OCI-LY3 (cell line): Measurements from ENCODE around the gene THSD7B.
A peak's percentile ranks its signal among the peaks of the same experiment; 100 is the strongest.
"Not testable (repeated sequence)": the region's sequence is repeated elsewhere in the genome, so short reads cannot be mapped to it uniquely, and the experiment has no call there.

ENCODE experiments used
- H2AFZ ChIP-seq: fragments of 200-600, 300-600 bp; shearing (Covaris generic); 2 replicates; pipeline ENCODE4 v1.6.0; 2014; ENCODE audit warnings: antibody characterized with exemption, low read depth, low read length
- H3K27ac ChIP-seq: fragments of 200-600, 300-600 bp; sonication (generic); 2 replicates; pipeline ENCODE4 v1.5.1; 2014; ENCODE audit warnings: mild to moderate bottlenecking, low read length, moderate library complexity, mixed read lengths
- H3K27me3 ChIP-seq: fragments of 200-600, 300-600 bp; sonication (generic); 2 replicates; pipeline ENCODE4 v1.6.1; 2014; ENCODE audit warnings: low read depth, low read length, mixed read lengths
- H3K36me3 ChIP-seq: fragments of 200-600, 300-600 bp; sonication (generic); replicated peaks from 2 replicates; pipeline ENCODE3; 2014; ENCODE audit warnings: low read depth, low read length, mixed read lengths
- H3K4me1 ChIP-seq: fragments of 300-600, 200-600 bp; sonication (generic); 2 replicates; pipeline ENCODE4 v1.6.1; 2014; ENCODE audit warnings: low read length, mixed read lengths
- H3K4me2 ChIP-seq: fragments of 200-600, 300-600 bp; sonication (generic); 2 replicates; pipeline ENCODE4 v1.6.1; 2014; ENCODE audit warnings: low read length, mixed read lengths
- H3K4me3 ChIP-seq: fragments of 300-600, 200-600 bp; sonication (generic); 2 replicates; pipeline ENCODE4 v1.5.1; 2014; ENCODE audit warnings: antibody characterized with exemption, mild to moderate bottlenecking, low read length, moderate library complexity
- H3K79me2 ChIP-seq: fragments of 300-600, 200-600 bp; shearing (Covaris generic); 2 replicates; pipeline ENCODE4 v1.6.1; 2014; ENCODE audit warnings: mild to moderate bottlenecking, low read length, mixed read lengths
- H3K9ac ChIP-seq: fragments of 300-600, 200-600 bp; shearing (Covaris generic); 2 replicates; pipeline ENCODE4 v1.6.0; 2014; ENCODE audit warnings: mild to moderate bottlenecking, low read length, moderate library complexity
- H3K9me3 ChIP-seq: fragments of 200-600, 300-600 bp; shearing (Covaris generic); 2 replicates; pipeline ENCODE4 v1.6.1; 2014; ENCODE audit warnings: low read length, mixed read lengths; ENCODE audit not compliant: insufficient read depth
- H4K20me1 ChIP-seq: fragments of 200-600, 300-600 bp; sonication (generic); 2 replicates; pipeline ENCODE4 v1.6.1; 2016; ENCODE audit warnings: low read length, mixed read lengths; ENCODE audit not compliant: insufficient read depth
- EZH2phosphoT487 ChIP-seq: fragments of 200-600 bp; shearing (Covaris generic); IDR thresholded peaks from 2 replicates; pipeline ENCODE4 v1.6.1; 2018; ENCODE audit warnings: antibody characterized with exemption, mixed run types, low read depth
- TF ChIP-seq, protein P1 (sequence below): fragments of 200-600, 300-600 bp; sonication (generic); IDR thresholded peaks from 2 replicates; pipeline ENCODE4 v1.5.1; 2014; ENCODE audit warnings: antibody characterized with exemption, low read length, low read depth

Gene THSD7B

GRCh38 chr2:137050949-137051348, 285.6 kb downstream of the THSD7B start:
- H3K27ac ChIP-seq, result no peak overlapping the region
- H3K4me3 ChIP-seq, result no peak overlapping the region
- H4K20me1 ChIP-seq, result no peaks in the 10 kb centered on the region
- no peaks in the 10 kb centered on the region for H3K9me3 ChIP-seq
- H3K4me2 ChIP-seq, result no peak overlapping the region
- no peak for TF ChIP-seq EZH2phosphoT487
- TF ChIP-seq, protein P1, sequence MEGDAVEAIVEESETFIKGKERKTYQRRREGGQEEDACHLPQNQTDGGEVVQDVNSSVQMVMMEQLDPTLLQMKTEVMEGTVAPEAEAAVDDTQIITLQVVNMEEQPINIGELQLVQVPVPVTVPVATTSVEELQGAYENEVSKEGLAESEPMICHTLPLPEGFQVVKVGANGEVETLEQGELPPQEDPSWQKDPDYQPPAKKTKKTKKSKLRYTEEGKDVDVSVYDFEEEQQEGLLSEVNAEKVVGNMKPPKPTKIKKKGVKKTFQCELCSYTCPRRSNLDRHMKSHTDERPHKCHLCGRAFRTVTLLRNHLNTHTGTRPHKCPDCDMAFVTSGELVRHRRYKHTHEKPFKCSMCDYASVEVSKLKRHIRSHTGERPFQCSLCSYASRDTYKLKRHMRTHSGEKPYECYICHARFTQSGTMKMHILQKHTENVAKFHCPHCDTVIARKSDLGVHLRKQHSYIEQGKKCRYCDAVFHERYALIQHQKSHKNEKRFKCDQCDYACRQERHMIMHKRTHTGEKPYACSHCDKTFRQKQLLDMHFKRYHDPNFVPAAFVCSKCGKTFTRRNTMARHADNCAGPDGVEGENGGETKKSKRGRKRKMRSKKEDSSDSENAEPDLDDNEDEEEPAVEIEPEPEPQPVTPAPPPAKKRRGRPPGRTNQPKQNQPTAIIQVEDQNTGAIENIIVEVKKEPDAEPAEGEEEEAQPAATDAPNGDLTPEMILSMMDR, result peak; percentile 32
- no peak overlapping the region for H3K9ac ChIP-seq
- no peaks in the 10 kb centered on the region for H3K79me2 ChIP-seq
- no peak overlapping the region for H2AFZ ChIP-seq
- H3K4me1 ChIP-seq, result no peaks in the 10 kb centered on the region
- H3K27me3 ChIP-seq, result no peaks in the 10 kb centered on the region
- H3K36me3 ChIP-seq, result no peaks in the 10 kb centered on the region

GRCh38 chr2:137051778-137052398, 286.5 kb downstream of the THSD7B start:
- H2AFZ ChIP-seq, result no peak overlapping the region

GRCh38 chr2:137056704-137057103, 291.4 kb downstream of the THSD7B start:
- Histone ChIP-seq H3K9ac (no peak overlapping the region), H4K20me1 (no peaks in the 10 kb centered on the region), H2AFZ (no peak overlapping the region), H3K27ac (no peak overlapping the region), H3K9me3 (no peaks in the 10 kb centered on the region), H3K36me3 (no peaks in the 10 kb centered on the region), H3K4me2 (no peak overlapping the region), H3K27me3 (no peaks in the 10 kb centered on the region), H3K79me2 (no peaks in the 10 kb centered on the region), H3K4me1 (no peaks in the 10 kb centered on the region), H3K4me3 (no peak overlapping the region)
- TF ChIP-seq EZH2phosphoT487, result no peak
- TF ChIP-seq, protein P1, result no peak

More at GRCh38 chr2:137051778-137052398, 286.5 kb downstream of the THSD7B start:
- no peak overlapping the region for H3K4me2 ChIP-seq
- H3K9ac ChIP-seq, result no peak overlapping the region
- no peaks in the 10 kb centered on the region for H3K79me2 ChIP-seq
- no peaks in the 10 kb centered on the region for H3K4me1 ChIP-seq
- H3K4me3 ChIP-seq, result no peak overlapping the region
- H4K20me1 ChIP-seq, result no peaks in the 10 kb centered on the region
- no peaks in the 10 kb centered on the region for H3K36me3 ChIP-seq
- H3K27ac ChIP-seq, result no peak overlapping the region
- TF ChIP-seq, protein P1, result no peak
- no peaks in the 10 kb centered on the region for H3K9me3 ChIP-seq
- H3K27me3 ChIP-seq, result no peaks in the 10 kb centered on the region

DNA sequence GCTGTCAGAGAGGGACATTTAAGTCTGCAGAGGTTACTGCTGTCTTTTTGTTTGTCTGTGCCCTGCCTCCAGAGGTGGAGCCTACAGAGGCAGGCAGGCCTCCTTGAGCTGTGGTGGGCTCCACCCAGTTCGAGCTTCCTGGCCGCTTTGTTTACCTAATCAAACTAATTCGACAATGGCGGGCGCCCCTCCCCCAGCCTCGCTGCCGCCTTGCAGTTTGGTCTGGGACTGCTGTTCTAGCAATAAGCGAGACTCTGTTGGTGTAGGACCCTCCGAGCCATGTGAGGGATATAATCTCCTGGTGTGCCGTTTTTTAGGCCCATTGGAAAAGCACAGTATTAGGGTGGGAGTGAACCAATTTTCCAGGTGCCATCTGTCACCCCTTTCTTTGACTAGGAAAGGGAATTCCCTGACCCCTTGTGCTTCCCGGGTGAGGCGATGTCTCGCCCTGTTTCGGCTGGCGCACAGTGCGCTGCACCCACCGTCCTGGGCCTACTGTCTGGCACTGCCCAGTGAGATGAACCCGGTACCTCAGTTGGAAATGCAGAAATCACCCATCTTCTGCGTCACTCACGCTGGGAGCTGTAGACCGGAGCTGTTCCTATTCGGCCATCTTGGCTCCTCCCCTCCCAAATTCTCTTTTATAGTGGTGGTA, 310.9 kb downstream of the THSD7B start:
- not testable (repeated sequence) for H4K20me1 ChIP-seq, H3K4me1 ChIP-seq, H3K9me3 ChIP-seq, H3K27ac ChIP-seq, H3K36me3 ChIP-seq, H3K9ac ChIP-seq, H3K27me3 ChIP-seq, H3K4me2 ChIP-seq, H3K79me2 ChIP-seq, H3K4me3 ChIP-seq, H2AFZ ChIP-seq
